GM10266 (cell line): ENCODE measurements around the gene KCTD12.
A peak's percentile ranks its signal among the peaks of the same experiment; 100 is the strongest.

Source experiments
- DNase-seq: peaks from one replicate; pipeline ENCODE4 v3.0.0; 2012; ENCODE audit errors: extremely low spot score
- TF ChIP-seq, protein P1 (sequence below): IDR thresholded peaks from 2 replicates; pipeline ENCODE4 v1.5.1; 2012; ENCODE audit warnings: mild to moderate bottlenecking, low read depth; ENCODE audit not compliant: control insufficient read depth, insufficient read depth; ENCODE audit errors: missing control alignments

The KCTD12 gene

DNA sequence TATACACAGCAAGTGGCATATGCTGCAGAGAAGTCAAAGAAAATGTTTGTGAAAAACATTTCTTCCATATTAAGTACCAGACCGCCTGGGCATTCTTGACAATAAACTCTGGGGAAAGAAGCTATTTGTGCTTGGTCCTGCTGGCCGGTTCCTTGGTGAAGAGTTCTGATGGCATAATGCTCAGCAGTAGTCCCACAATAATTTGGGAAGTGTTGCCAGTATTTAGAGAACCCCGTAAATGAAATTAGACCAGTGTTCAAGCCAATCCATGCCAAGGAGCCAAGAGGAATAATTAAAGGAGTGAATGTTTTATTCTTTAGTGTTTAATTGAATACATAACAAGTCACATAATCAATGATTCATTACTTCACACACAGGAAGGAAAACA lies 6.3 kb downstream of the KCTD12 start:
- no peak for DNase-seq
- TF ChIP-seq, protein P1, sequence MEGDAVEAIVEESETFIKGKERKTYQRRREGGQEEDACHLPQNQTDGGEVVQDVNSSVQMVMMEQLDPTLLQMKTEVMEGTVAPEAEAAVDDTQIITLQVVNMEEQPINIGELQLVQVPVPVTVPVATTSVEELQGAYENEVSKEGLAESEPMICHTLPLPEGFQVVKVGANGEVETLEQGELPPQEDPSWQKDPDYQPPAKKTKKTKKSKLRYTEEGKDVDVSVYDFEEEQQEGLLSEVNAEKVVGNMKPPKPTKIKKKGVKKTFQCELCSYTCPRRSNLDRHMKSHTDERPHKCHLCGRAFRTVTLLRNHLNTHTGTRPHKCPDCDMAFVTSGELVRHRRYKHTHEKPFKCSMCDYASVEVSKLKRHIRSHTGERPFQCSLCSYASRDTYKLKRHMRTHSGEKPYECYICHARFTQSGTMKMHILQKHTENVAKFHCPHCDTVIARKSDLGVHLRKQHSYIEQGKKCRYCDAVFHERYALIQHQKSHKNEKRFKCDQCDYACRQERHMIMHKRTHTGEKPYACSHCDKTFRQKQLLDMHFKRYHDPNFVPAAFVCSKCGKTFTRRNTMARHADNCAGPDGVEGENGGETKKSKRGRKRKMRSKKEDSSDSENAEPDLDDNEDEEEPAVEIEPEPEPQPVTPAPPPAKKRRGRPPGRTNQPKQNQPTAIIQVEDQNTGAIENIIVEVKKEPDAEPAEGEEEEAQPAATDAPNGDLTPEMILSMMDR = no peak

DNA sequence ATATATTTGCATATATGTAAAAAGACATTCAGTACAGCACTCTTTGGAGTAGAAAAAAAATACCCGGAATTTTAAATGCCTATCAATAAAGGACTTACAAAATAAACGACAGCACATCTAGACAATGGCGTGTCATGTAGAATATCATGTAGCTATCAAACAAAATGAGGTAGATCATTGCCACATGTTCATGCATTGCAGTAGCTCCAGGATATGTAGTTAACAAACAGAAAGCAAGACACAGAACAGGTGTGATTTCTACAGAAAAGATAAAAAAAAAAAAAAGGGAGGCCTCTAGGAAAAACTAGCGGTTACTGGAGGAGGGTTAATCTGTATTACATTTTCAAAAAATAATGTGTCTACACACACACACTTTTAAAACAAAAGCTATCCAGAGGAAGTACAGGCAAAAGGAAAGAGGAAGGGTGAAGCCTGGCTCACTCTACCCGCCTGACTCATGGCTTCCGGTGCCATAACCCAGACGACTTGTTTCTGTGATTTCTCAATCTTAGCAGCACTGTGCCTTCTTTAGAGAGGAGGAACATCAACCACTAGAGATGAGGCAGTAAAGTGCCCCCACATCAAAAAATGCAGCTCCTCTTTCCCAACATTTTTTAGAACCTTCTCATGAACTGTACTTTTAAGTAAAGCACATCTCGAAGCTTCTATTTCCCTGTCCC lies 6.9 kb downstream of the KCTD12 start:
- TF ChIP-seq, protein P1 = no peak
- DNase-seq = peak; percentile 52

DNA sequence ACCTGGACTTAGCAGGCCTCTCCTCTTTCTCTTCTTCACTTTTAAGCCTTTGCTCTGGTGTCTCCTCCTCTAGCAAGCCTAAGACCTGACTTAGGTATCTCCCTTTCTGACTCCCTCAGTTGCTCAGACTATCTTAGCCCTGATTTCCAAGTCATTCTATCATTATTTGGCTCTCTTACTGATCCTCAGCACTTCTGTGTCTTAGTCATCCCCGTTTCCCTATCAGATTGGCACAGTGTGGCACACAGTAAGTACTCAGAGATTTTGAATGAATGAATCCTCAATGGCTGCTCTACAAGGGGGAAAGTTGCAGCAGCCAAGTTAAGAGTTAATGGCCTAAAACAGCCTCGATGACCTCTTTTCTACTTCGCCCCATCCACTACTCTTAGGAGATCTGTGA lies 8.2 kb downstream of the KCTD12 start:
- DNase-seq = no peak
- TF ChIP-seq, protein P1 = no peak

DNA sequence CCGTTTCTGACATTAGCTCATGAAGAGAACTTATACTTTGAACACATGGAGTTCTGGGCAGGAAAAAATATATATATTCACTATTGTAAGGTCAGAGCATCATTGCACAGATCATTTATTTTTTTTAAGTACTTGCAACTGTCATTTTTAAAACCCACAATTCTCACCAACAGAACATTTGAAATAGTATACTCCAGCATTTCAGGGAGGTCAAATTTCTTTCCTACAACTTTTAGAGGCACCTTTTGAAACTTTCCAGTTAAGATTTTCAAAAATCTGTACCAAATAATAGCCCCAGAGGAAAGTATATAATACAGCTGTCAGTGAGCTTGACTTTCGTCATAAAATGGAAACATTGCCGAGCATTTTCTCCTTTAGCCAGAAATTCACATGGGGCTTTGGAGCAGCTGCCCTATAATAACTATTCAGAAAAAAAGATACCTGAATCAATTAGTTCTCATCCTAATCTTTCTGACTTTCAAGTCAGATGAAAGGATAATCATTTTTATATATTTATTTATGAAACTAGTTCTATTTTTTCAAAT lies 10.9 kb downstream of the KCTD12 start:
- no peak for DNase-seq
- TF ChIP-seq, protein P1 = no peak

DNA sequence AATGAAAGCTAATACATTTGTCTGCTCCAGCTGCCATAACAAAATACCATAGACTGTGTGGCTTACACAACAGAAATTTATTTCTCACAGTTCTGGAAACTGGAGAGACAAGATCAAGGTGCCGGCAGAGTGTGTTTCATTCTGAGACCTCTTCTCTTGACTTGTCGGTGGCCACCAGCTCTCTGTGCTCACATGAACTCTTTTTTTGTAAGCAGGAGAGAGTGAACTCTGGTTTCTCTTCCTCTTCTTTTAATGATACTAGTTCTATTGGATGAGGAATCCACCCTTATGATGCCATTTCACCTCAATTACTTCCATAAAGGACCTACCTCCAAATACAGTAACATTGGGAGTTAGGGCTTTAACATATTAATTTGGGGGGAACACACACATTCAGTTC lies 11.7 kb downstream of the KCTD12 start:
- no peak for DNase-seq
- TF ChIP-seq, protein P1 = no peak

DNA sequence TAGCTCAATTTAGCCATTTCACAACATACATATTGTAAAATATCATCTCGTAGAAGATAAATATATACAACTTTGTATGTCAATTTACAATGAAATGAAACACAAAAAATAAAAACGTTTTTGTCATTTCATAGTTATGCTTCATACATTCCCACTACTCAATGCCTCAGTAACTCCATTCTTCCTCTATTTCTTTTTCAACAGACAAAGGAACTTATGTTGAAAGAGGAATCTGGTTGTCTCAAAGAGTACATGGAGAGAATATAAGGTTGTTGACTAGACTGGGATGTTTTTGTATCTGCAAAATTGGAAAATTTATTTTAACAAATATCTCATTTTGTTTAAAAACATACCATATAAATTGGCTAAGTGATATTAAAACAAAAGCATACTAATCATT lies 12.8 kb downstream of the KCTD12 start:
- TF ChIP-seq, protein P1 = no peak
- DNase-seq = no peak

DNA sequence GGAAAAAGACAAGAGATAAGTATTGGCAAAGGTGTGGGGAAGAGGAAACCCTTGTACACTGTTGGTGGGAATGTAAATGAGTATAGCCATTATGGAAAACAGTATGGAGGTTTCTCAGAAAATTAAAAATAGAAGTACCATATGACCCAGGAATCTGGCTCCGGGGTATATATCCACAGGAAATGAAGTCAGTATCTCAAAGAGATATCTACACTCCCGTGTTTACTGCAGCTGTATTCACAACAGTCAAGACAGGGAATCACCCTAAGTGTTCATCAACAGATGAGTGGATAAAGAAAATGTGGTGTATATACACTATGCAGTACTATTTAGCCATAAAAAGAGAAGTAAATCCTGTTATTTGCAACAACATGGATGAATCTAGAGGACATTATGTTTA lies 13.5 kb downstream of the KCTD12 start:
- DNase-seq = no peak
- TF ChIP-seq, protein P1 = no peak
